Uterus (tissue), 4 donors: ENCODE data around the gene ZNF862. TPM values are rescaled to one million over a fixed set of nuclear protein-coding genes. Genes with fewer than 3 reads are reported as not detected.

Experiments
- small RNA-seq: library from RNA; depleted of rRNA; stranded (forward); fragments of <200 nt; gene quantifications from one replicate; pipeline ENCODE3, GENCODE V24; 2016
- total RNA-seq, 4 donors: library from RNA; depleted of rRNA in 3 of 4; stranded (reverse); fragments of >200 nt in 3 of 4; gene quantifications; one replicate each; pipeline versions ENCODE4 v1.1.0 to v1.2.4, GENCODE V29; 2014 to 2023
- donor health status: DM: yes; HTN: yes; CAD: no.

ZNF862 gene
- total RNA-seq, 4 donors from 2014 or later, result 1.8 to 39.4 (median 14.6) TPM

Small RNA genes within 50 kb of the gene (small RNA-seq; reads per million reads assigned to genes)
- gene AC093458.1, result not detected

Other genes starting within 250 kb of the ZNF862 start
- 10 to 100 TPM in 3 of 4 donors, 1 to 10 TPM in 1; 5.2 to 23.6 (median 14.3) TPM for gene ZNF467, start 64.8 kb upstream of the ZNF862 start, total RNA-seq
- gene ATP6V0E2, start 35.6 kb downstream of the ZNF862 start, total RNA-seq, result 10 to 100 TPM in 2 of 4 donors, 1 to 10 TPM in 2; 2.6 to 22.5 (median 10.1) TPM